GM23248 (cell line): ENCODE data around the gene BCAR3.

Experiments used
- EZH2 ChIP-seq: fragments of 200-600 bp; sonication (generic); IDR thresholded peaks from 2 replicates; pipeline ENCODE4 v1.6.1; 2018; ENCODE audit warnings: antibody characterized with exemption, mild to moderate bottlenecking; ENCODE audit not compliant: insufficient read depth, poor library complexity, severe bottlenecking
- EZH2phosphoT487 ChIP-seq: fragments of 200-600 bp; sonication (generic); IDR thresholded peaks from 2 replicates; pipeline ENCODE4 v1.6.1; 2018; ENCODE audit warnings: antibody characterized with exemption, moderate library complexity, mild to moderate bottlenecking, low read depth; ENCODE audit not compliant: insufficient read depth

- TF ChIP-seq EZH2 (no peak), EZH2phosphoT487 (no peak)
Measured at GRCh38 chr1:93614986-93615581, 66.6 kb downstream of the BCAR3 start.
